ENCODE results near the gene PNPLA6. TPM values are rescaled to one million over a fixed set of nuclear protein-coding genes. Genes with fewer than 3 reads are reported as not detected.

Gene PNPLA6
- total RNA-seq, 1 donor from 2014 or later, result 47.4 TPM

- no peaks in the 10 kb centered on the region for H3K27me3 ChIP-seq
These were observed 62.2 kb downstream of the PNPLA6 start for GRCh38 chr19:7597689-7598088.

DNA sequence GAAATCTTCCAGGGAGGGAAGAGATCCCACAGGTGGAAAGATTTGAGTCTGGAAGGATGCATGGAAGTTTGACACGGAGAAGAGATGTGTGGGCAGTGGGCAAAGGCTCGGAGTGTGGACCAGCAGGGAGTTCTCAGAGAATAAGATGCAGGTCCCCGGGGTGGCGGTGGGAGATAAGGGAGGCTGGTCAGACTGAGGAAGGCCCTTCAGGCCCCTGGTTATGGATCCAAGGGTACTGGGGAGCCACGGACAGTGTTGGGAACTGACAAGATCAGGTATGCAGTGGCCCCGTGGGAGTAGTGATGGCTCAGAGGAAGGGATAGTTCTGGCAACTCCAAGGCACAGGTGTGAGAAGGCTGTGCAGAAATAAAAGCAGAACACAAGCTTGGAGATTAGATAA lies 62.7 kb downstream of the PNPLA6 start:
- H3K27me3 ChIP-seq, result no peaks in the 10 kb centered on the region
- TF ChIP-seq POLR2AphosphoS5 (IDR thresholded peaks at IDR 0.05; ENCODE audit: insufficient read depth in 1 of 2, low read depth in 1 of 2), result no peak
- TF ChIP-seq, protein P1, sequence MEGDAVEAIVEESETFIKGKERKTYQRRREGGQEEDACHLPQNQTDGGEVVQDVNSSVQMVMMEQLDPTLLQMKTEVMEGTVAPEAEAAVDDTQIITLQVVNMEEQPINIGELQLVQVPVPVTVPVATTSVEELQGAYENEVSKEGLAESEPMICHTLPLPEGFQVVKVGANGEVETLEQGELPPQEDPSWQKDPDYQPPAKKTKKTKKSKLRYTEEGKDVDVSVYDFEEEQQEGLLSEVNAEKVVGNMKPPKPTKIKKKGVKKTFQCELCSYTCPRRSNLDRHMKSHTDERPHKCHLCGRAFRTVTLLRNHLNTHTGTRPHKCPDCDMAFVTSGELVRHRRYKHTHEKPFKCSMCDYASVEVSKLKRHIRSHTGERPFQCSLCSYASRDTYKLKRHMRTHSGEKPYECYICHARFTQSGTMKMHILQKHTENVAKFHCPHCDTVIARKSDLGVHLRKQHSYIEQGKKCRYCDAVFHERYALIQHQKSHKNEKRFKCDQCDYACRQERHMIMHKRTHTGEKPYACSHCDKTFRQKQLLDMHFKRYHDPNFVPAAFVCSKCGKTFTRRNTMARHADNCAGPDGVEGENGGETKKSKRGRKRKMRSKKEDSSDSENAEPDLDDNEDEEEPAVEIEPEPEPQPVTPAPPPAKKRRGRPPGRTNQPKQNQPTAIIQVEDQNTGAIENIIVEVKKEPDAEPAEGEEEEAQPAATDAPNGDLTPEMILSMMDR (IDR thresholded peaks at IDR 0.05), result no peak
- no peak for TF ChIP-seq POLR2A (IDR thresholded peaks at IDR 0.05)
- intact Hi-C loops (cut with DNase I), result no loop called here
- DNase-seq (ENCODE audit: extremely low spot score in 2 of 2), result no peak
- no peak overlapping the region for H3K27ac ChIP-seq
- no peak overlapping the region for H3K4me3 ChIP-seq
- peaks cover 11% of the 10 kb centered on the region for H3K4me1 ChIP-seq
- no peaks in the 10 kb centered on the region for H3K36me3 ChIP-seq
- H3K9me3 ChIP-seq, result no peaks in the 10 kb centered on the region

More at GRCh38 chr19:7597689-7598088, 62.2 kb downstream of the PNPLA6 start:
- no peaks in the 10 kb centered on the region for H3K36me3 ChIP-seq
- intact Hi-C loops (cut with DNase I), result no loop called here
- H3K9me3 ChIP-seq, result no peaks in the 10 kb centered on the region
- H3K4me3 ChIP-seq, result peak overlapping the region in 1 of 2 donors; percentile 44
- H3K4me1 ChIP-seq, result peaks cover 11% of the 10 kb centered on the region
- no peak overlapping the region for H3K27ac ChIP-seq
- no peak for DNase-seq (ENCODE audit: extremely low spot score in 2 of 2)
- no peak for TF ChIP-seq POLR2AphosphoS5 (IDR thresholded peaks at IDR 0.05; ENCODE audit: insufficient read depth in 1 of 2, low read depth in 1 of 2)
- TF ChIP-seq, protein P1 (IDR thresholded peaks at IDR 0.05), result no peak

DNA sequence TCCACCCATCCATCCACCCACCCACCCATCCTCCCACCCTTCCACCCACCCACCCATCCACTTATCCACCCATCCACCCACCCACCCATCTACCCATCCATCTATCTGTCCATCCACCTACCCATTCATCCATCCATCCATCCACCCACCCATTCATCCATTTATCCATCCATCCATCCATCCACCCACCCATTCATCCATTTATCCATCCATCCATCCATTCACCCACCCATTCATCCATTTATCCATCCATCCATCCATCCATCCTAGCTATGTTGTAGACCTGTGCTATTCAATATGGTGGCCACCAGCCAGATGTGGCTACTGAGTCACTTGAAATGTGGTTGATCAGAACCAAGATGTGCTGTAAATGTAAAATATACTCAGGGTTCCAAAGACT lies 65.2 kb downstream of the PNPLA6 start:
- no peaks in the 10 kb centered on the region for H3K27me3 ChIP-seq
- TF ChIP-seq, protein P1 (IDR thresholded peaks at IDR 0.05), result no peak
- TF ChIP-seq POLR2AphosphoS5 (IDR thresholded peaks at IDR 0.05; ENCODE audit: insufficient read depth in 1 of 2, low read depth in 1 of 2), result no peak
- TF ChIP-seq POLR2A (IDR thresholded peaks at IDR 0.05), result no peak
- intact Hi-C loops (cut with DNase I), result no loop called here

GRCh38 chr19:7602240-7602934 lies 66.9 kb downstream of the PNPLA6 start:
- TF ChIP-seq, protein P1 (IDR thresholded peaks at IDR 0.05), result no peak
- TF ChIP-seq POLR2A (IDR thresholded peaks at IDR 0.05) (no peak), POLR2AphosphoS5 (IDR thresholded peaks at IDR 0.05; ENCODE audit: insufficient read depth in 1 of 2, low read depth in 1 of 2) (no peak)
- intact Hi-C loops (cut with DNase I), result no loop called here
- no peaks in the 10 kb centered on the region for H3K9me3 ChIP-seq
- no peaks in the 10 kb centered on the region for H3K27me3 ChIP-seq
- no peak for DNase-seq (ENCODE audit: extremely low spot score in 2 of 2)
- no peak overlapping the region for H3K4me3 ChIP-seq
- no peaks in the 10 kb centered on the region for H3K36me3 ChIP-seq
- no peaks in the 10 kb centered on the region for H3K4me1 ChIP-seq
- no peak overlapping the region for H3K27ac ChIP-seq

More for the DNA sequence above, 65.2 kb downstream of the PNPLA6 start:
- H3K9me3 ChIP-seq, result no peaks in the 10 kb centered on the region
- peaks cover 8% of the 10 kb centered on the region for H3K4me1 ChIP-seq
- H3K27ac ChIP-seq, result no peak overlapping the region
- no peak overlapping the region for H3K4me3 ChIP-seq
- no peaks in the 10 kb centered on the region for H3K36me3 ChIP-seq
- DNase-seq (ENCODE audit: extremely low spot score in 2 of 2), result no peak

DNA sequence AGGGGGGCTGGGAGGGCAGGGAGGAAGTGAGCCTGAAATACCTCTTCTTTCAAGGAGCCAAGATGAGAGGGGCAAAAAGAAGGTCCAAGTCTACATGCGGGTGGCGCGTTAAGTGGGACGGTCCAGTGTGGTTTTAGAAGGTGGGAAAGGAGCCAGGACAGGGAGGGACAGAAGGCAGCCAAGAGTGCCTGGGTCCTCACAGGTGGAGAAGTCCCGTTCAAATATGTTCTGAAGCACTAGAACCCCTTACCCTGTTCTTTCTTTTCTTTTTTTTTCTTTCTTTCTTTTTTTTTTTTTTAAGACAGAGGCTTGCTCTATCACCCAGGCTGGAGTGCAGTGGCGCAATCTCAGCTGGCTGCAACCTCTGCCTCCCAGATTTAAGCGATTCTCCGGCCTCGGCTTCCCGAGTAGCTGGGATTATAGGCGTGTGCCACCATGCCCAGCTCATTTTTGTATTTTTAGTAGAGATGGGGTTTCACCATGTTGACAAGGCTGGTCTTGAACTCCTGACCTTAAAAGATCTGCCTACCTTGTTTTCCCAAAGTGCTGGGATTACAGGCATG lies 67.5 kb downstream of the PNPLA6 start:
- no peak for DNase-seq (ENCODE audit: extremely low spot score in 2 of 2)
- Histone ChIP-seq H3K27ac (no peak overlapping the region), H3K9me3 (no peaks in the 10 kb centered on the region), H3K36me3 (no peaks in the 10 kb centered on the region), H3K27me3 (no peaks in the 10 kb centered on the region), H3K4me3 (no peak overlapping the region), H3K4me1 (no peaks in the 10 kb centered on the region)
- TF ChIP-seq POLR2A (IDR thresholded peaks at IDR 0.05) (no peak), POLR2AphosphoS5 (IDR thresholded peaks at IDR 0.05; ENCODE audit: insufficient read depth in 1 of 2, low read depth in 1 of 2) (no peak)
- TF ChIP-seq, protein P1 (IDR thresholded peaks at IDR 0.05), result no peak
- intact Hi-C loops (cut with DNase I), result no loop called here
